Stomach (tissue), 9 donors: ENCODE results near the gene PPP1R12B. TPM values are rescaled to one million over a fixed set of nuclear protein-coding genes. Genes with fewer than 3 reads are reported as not detected.
"Not testable (repeated sequence)": the region's sequence is repeated elsewhere in the genome, so short reads cannot be mapped to it uniquely, and the experiment has no call there.

Experiments used
- DNase-seq, 2 donors: peaks; one replicate each; pipeline versions ENCODE4 v3.0.0 to v3.0.0-alpha.2; 2013 to 2019
- H3K27ac ChIP-seq, 5 donors: fragments of 200-600 bp in 4 of 5; sonication (generic) in 4 of 5; one replicate each; pipeline ENCODE4 v1.5.1; 2013 to 2019; ENCODE audit warnings: mild to moderate bottlenecking in 1 of 5, moderate library complexity in 1 of 5
- H3K27me3 ChIP-seq, 3 donors: fragments of 200-600 bp; sonication (generic); one replicate each; pipeline ENCODE4 v1.5.1; 2017 to 2019; ENCODE audit warnings: mixed run types in 1 of 3
- H3K36me3 ChIP-seq, 4 donors: fragments of 200-600 bp; sonication (generic); 1 replicate in 3 of 4; 2 replicates in 1 of 4; pipeline ENCODE4 v1.5.1; 2016 to 2019
- H3K4me1 ChIP-seq, 4 donors: fragments of 200-600 bp; sonication (generic); one replicate each; pipeline ENCODE4 v1.5.1; 2016 to 2019
- H3K4me3 ChIP-seq, 4 donors: fragments of 200-600 bp; sonication (generic) in 3 of 4; one replicate each; pipeline ENCODE4 v1.5.1; 2016 to 2019; ENCODE audit warnings: mild to moderate bottlenecking in 1 of 4
- H3K9me3 ChIP-seq, 4 donors: fragments of 200-600 bp; sonication (generic); one replicate each; pipeline ENCODE4 v1.5.1; 2016 to 2019
- EP300 ChIP-seq: sonication (generic); formaldehyde crosslinking; IDR thresholded peaks from one replicate; pipeline ENCODE4 v1.6.1; 2017; ENCODE audit warnings: antibody characterized with exemption
- POLR2A ChIP-seq, 4 donors: fragments of 450-650 bp; IDR thresholded peaks; one replicate each; pipeline ENCODE4 v1.6.1; 2016; ENCODE audit warnings: antibody characterized with exemption in 4 of 4, control low read depth in 2 of 4, mild to moderate bottlenecking in 1 of 4, moderate library complexity in 1 of 4
- POLR2AphosphoS5 ChIP-seq, 3 donors: sonication (generic); formaldehyde crosslinking; IDR thresholded peaks; one replicate each; pipeline ENCODE4 v1.6.1; 2016; ENCODE audit warnings: antibody characterized with exemption in 3 of 3
- WGBS, 5 donors: extraction: QIAGEN DNeasy Blood & Tissue Kit in 3 of 5; methylation state at CpG; one replicate each; pipeline versions ENCODE4 v1.1.5 to v1.1.7; 2013 to 2018; 5-methylcytosine and 5-hydroxymethylcytosine counted together
- intact Hi-C: fragments of 100-400 bp; cut with DNase I; formaldehyde crosslinking; loops from one replicate; pipeline ENCODE4 v1.15.1; 2023; ENCODE audit warnings: low total_unique reads
- polyA plus RNA-seq, 3 donors: library from polyadenylated mRNA; stranded (reverse); fragments of 200-250 nt; gene quantifications; one replicate each; pipeline ENCODE4 v1.2.3, GENCODE V29; 2013
- total RNA-seq, 5 donors: library from RNA; depleted of rRNA; stranded (reverse); fragments of >200 nt; gene quantifications; one replicate each; pipeline versions ENCODE4 v1.1.0 to v1.2.3, GENCODE V29; 2014 to 2016
- TF ChIP-seq, protein P1 (sequence below), 7 experiments: fragments of 450-650 bp in 4 of 7; fragments of 200-600 bp in 3 of 7; sonication (generic) in 3 of 7; IDR thresholded peaks; one replicate each; pipeline ENCODE4 v1.5.1; 2016 to 2019; ENCODE audit warnings: antibody characterized with exemption in 7 of 7, control low read depth in 2 of 7, mild to moderate bottlenecking in 1 of 7
- donor health status: healthy with polysubstance abuse.
- donor health status: Bipolar disorder and iron deficiency.
- donor health status: healthy.

Gene PPP1R12B
- total and polyA plus RNA-seq, 8 donors: 9.7 to 352 (median 96.0) TPM

DNA sequence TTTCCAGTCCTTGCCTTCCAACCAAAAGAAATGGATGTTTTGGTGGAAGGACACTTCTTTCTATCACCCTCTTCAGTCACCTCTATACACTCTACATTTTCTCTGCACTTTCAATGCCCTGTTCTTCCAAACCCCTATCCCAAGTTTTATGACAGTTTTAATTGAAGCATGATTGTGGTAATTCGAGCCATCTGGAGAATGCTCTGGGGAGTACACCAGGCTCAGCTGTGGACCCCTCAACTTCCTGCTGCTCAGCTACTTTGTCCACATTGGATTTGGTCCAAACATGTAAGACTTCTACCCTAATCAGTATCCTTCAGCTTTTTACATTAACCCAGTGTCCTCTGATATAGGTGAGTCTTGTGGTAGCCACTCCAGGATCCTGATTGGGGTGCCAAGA lies 232.1 kb downstream of the PPP1R12B start:
- TF ChIP-seq, protein P1, sequence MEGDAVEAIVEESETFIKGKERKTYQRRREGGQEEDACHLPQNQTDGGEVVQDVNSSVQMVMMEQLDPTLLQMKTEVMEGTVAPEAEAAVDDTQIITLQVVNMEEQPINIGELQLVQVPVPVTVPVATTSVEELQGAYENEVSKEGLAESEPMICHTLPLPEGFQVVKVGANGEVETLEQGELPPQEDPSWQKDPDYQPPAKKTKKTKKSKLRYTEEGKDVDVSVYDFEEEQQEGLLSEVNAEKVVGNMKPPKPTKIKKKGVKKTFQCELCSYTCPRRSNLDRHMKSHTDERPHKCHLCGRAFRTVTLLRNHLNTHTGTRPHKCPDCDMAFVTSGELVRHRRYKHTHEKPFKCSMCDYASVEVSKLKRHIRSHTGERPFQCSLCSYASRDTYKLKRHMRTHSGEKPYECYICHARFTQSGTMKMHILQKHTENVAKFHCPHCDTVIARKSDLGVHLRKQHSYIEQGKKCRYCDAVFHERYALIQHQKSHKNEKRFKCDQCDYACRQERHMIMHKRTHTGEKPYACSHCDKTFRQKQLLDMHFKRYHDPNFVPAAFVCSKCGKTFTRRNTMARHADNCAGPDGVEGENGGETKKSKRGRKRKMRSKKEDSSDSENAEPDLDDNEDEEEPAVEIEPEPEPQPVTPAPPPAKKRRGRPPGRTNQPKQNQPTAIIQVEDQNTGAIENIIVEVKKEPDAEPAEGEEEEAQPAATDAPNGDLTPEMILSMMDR (IDR thresholded peaks at IDR 0.05): no peak
- TF ChIP-seq POLR2A (IDR thresholded peaks at IDR 0.05) (no peak), EP300 (no peak), POLR2AphosphoS5 (IDR thresholded peaks at IDR 0.05) (no peak)
- Histone ChIP-seq H3K27me3 (no peaks in the 10 kb centered on the region), H3K9me3 (no peaks in the 10 kb centered on the region), H3K4me1 (peaks cover 0 to 62% (median 38%) of the 10 kb centered on the region in 4 donors), H3K36me3 (peaks cover 13 to 53% (median 46%) of the 10 kb centered on the region in 4 donors), H3K27ac (peak overlapping the region in 4 of 5 donors; percentile 53 to 74 (median 72)), H3K4me3 (no peak overlapping the region)
- DNase-seq: no peak
- whole genome bisulfite sequencing, 5 donors: 71 to 86% (median 82%) methylated on average over 1 of the region's 1 CpG
- intact Hi-C loops: no loop called here

DNA sequence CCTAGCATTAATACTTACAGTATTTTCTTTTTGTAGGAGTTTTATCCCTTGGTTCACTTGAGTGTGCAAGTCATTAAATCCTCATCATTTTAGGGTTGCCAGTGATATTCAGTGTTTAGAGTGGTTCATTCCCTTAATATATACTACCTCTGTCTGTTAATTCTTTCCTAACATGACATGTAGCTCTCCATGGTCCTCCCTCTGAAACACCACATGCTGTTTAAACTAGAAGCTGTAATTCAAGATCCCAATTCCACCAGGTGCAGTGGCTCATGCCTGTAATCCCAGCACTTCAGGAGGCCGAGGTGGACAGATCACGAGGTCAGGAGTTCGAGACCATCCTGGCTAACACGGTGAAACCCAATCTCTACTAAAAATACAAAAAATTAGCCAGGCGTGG lies 233.9 kb downstream of the PPP1R12B start:
- H3K4me3 ChIP-seq, H3K9me3 ChIP-seq, H3K27me3 ChIP-seq, H3K27ac ChIP-seq, DNase-seq, intact Hi-C loops: not testable (repeated sequence)
- Histone ChIP-seq H3K4me1 (peaks cover 0 to 56% (median 45%) of the 10 kb centered on the region in 4 donors), H3K36me3 (peaks cover 13 to 52% (median 42%) of the 10 kb centered on the region in 4 donors)
- 89 to 98% (median 92%) methylated on average over 5 of the region's 5 CpGs for WGBS, 5 donors

DNA sequence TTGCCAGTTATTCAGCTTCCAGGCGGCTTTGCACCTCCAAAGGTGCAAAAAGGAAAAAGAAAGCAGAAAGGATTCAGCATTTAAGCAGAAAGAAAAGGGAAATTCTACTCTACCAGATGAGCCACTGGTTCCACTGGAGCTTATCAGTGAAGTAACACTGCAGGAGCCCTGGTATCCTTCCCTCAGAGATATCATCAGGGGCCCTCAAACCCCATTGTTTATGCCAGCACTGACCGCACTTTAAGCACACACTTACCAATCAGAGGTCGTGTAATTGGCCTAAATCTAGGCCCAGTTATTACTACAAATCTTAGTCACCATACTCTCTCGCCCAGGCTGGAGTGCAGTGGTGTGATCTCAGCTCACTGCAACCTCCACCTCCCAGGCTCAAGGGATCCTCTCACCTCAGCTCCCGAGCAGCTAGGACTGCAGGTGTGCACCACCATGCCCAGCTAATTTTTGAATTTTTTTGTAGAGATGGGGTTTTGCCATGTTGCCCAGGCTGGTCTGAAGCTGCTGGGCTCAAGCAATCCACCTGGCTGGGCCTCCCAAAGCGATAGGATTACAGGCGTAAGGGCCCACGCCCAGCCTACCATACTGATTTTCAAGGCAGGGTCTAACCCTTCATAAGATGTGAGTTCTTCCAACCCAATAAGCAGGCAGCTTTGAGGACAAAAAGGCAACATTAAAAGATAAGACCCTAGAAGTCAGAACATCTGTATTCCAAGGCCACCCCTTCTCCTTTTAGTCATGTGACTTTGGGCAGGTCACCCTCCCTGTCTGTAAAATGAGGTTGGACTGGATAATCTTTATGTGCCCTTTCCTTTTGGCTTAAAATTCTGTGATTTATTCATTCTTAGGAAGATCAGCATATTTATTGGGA lies 236.4 kb downstream of the PPP1R12B start:
- H3K9me3 ChIP-seq: no peaks in the 10 kb centered on the region
- WGBS, 5 donors: 84 to 91% (median 88%) methylated on average over 8 of the region's 8 CpGs
- peak overlapping the region in 4 of 5 donors; percentile 5 to 88 (median 81) for H3K27ac ChIP-seq
- intact Hi-C loops: no loop called here
- no peak overlapping the region for H3K4me3 ChIP-seq
- no peak for DNase-seq
- TF ChIP-seq EP300 (no peak), POLR2A (IDR thresholded peaks at IDR 0.05) (no peak), POLR2AphosphoS5 (IDR thresholded peaks at IDR 0.05) (no peak)
- TF ChIP-seq, protein P1 (IDR thresholded peaks at IDR 0.05): no peak
- H3K4me1 ChIP-seq: peaks cover 0 to 55% (median 38%) of the 10 kb centered on the region in 4 donors
- peaks cover 13 to 52% (median 42%) of the 10 kb centered on the region in 4 donors for H3K36me3 ChIP-seq
- H3K27me3 ChIP-seq: no peaks in the 10 kb centered on the region

DNA sequence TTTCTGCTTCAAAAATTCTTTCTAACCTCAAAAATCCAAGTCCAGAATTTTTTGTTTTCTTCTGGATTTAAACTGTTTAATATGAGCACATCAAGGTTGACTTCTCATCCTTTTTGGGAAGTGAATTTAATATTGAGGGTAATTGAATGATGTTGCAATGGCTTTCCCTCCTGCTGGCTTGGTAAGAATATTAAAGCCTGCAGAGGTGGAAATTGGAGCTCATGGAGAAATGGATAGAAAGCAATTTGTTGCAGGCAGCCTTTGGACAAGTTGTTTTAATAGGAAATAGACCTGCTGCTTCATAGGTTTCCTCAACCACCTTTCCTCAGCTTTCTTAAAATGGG lies 237.1 kb downstream of the PPP1R12B start:
- intact Hi-C loops: no loop called here

More for the DNA sequence above, 237.1 kb downstream of the PPP1R12B start:
- TF ChIP-seq, protein P1 (IDR thresholded peaks at IDR 0.05): no peak
- TF ChIP-seq POLR2AphosphoS5 (IDR thresholded peaks at IDR 0.05) (no peak), POLR2A (IDR thresholded peaks at IDR 0.05) (no peak), EP300 (no peak)
- Histone ChIP-seq H3K27ac (peak overlapping the region in 4 of 5 donors; percentile 78 to 88 (median 84)), H3K4me3 (no peak overlapping the region), H3K27me3 (no peaks in the 10 kb centered on the region), H3K36me3 (peaks cover 8 to 46% (median 36%) of the 10 kb centered on the region in 4 donors), H3K9me3 (no peaks in the 10 kb centered on the region), H3K4me1 (peaks cover 0 to 54% (median 37%) of the 10 kb centered on the region in 4 donors)
- no peak for DNase-seq
